NB4 (cell line): ENCODE results near the gene TUBB4B.

ENCODE experiments used
- MYC ChIP-seq: IDR thresholded peaks from 2 replicates; pipeline ENCODE4 v1.6.1; 2011; ENCODE audit warnings: low read depth, low read length
- POLR2A ChIP-seq: IDR thresholded peaks from 2 replicates; pipeline ENCODE4 v1.6.1; 2011; ENCODE audit warnings: mild to moderate bottlenecking; ENCODE audit not compliant: insufficient read length; ENCODE audit errors: extremely low read depth
- TF ChIP-seq, protein P1 (sequence below): IDR thresholded peaks from one replicate; pipeline ENCODE4 v1.5.1; 2012; ENCODE audit warnings: low read depth, low read length
- TF ChIP-seq, protein P2 (sequence below): IDR thresholded peaks from 2 replicates; pipeline ENCODE4 v1.6.1; 2011; ENCODE audit warnings: low read depth, low read length

DNA sequence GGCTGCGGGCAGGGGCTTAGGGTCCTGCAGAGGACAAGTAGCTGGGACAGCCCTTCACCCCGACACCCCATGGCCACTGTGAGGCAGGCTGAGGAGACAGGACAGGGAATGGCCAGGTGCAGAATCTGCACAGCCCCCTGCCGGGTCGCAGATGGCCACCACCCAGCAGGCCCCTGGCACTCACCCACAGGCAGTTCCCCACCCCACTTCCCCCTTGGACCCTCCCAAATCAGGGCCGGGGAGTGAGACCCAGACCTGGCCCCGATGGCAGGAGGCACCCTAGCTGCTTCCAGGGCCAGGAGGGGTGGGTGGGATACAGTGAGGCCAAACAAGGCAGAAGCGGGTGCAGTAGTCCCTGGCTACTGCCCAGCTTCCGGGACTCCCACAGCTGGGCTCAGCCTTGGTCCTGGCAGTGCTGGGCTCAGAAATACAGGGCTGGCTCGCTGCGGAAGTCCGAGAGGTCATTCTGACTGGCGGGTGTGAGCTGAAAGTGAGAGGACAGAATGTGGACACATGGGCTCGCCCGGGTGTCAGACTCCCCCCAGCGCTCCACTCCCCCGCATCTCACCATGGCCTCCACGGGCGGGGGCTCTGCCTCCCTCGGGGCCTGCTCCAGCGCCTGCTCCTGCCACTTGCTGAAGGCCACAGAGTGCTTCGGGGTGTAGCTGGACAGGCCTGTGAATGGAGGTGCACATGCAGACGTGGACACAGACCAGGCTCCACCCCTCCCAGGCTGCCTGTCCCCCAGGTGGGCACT, 49.2 kb upstream of the TUBB4B start:
- TF ChIP-seq, protein P1, sequence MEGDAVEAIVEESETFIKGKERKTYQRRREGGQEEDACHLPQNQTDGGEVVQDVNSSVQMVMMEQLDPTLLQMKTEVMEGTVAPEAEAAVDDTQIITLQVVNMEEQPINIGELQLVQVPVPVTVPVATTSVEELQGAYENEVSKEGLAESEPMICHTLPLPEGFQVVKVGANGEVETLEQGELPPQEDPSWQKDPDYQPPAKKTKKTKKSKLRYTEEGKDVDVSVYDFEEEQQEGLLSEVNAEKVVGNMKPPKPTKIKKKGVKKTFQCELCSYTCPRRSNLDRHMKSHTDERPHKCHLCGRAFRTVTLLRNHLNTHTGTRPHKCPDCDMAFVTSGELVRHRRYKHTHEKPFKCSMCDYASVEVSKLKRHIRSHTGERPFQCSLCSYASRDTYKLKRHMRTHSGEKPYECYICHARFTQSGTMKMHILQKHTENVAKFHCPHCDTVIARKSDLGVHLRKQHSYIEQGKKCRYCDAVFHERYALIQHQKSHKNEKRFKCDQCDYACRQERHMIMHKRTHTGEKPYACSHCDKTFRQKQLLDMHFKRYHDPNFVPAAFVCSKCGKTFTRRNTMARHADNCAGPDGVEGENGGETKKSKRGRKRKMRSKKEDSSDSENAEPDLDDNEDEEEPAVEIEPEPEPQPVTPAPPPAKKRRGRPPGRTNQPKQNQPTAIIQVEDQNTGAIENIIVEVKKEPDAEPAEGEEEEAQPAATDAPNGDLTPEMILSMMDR: no peak
- no peak for TF ChIP-seq POLR2A
- TF ChIP-seq MYC: no peak
- TF ChIP-seq, protein P2, sequence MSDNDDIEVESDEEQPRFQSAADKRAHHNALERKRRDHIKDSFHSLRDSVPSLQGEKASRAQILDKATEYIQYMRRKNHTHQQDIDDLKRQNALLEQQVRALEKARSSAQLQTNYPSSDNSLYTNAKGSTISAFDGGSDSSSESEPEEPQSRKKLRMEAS: no peak
